GM12872 (cell line): ENCODE data around the gene CLCN6.

Experiments used
- CTCF ChIP-seq: IDR thresholded peaks from 3 replicates; pipeline ENCODE4 v1.5.1; 2011; ENCODE audit warnings: low read depth, mild to moderate bottlenecking, low read length, moderate library complexity; ENCODE audit not compliant: insufficient read depth

The CLCN6 gene

GRCh38 chr1:11881749-11882441 lies 75.9 kb downstream of the CLCN6 start:
- TF ChIP-seq CTCF: no peak

- no peak for TF ChIP-seq CTCF
These were observed 77.0 kb downstream of the CLCN6 start for GRCh38 chr1:11882814-11883538.

GRCh38 chr1:11885916-11886315 lies 79.9 kb downstream of the CLCN6 start:
- TF ChIP-seq CTCF: no peak

GRCh38 chr1:11886986-11887665 lies 81.1 kb downstream of the CLCN6 start:
- TF ChIP-seq CTCF: no peak

- no peak for TF ChIP-seq CTCF
These were observed 81.6 kb downstream of the CLCN6 start for GRCh38 chr1:11887666-11888007.

- no peak for TF ChIP-seq CTCF
These were observed 82.3 kb downstream of the CLCN6 start for GRCh38 chr1:11888206-11888876.

- no peak for TF ChIP-seq CTCF
These were observed 82.9 kb downstream of the CLCN6 start for GRCh38 chr1:11888877-11889208.
